IPS-18a (cell line): Measurements from ENCODE around the gene MXRA8.

Source experiments
- H3K27ac ChIP-seq: one replicate; pipeline ENCODE4 v1.5.1; 2013; ENCODE audit warnings: low read length
- H3K27me3 ChIP-seq: one replicate; pipeline ENCODE4 v1.6.1; 2013; ENCODE audit warnings: mild to moderate bottlenecking, low read length; ENCODE audit not compliant: control insufficient read depth, insufficient read depth
- H3K36me3 ChIP-seq: one replicate; pipeline ENCODE4 v1.6.1; 2013; ENCODE audit warnings: low read depth, low read length; ENCODE audit not compliant: control insufficient read depth
- H3K4me1 ChIP-seq: one replicate; pipeline ENCODE4 v1.6.1; 2013; ENCODE audit warnings: low read depth, low read length; ENCODE audit not compliant: control insufficient read depth
- H3K4me3 ChIP-seq: one replicate; pipeline ENCODE4 v1.5.1; 2013; ENCODE audit warnings: low read length
- H3K9ac ChIP-seq: one replicate; pipeline ENCODE4 v1.6.1; 2013; ENCODE audit warnings: mild to moderate bottlenecking, low read length, moderate library complexity
- H3K9me3 ChIP-seq: one replicate; pipeline ENCODE4 v1.6.1; 2013; ENCODE audit warnings: low read depth, low read length; ENCODE audit not compliant: control insufficient read depth

The MXRA8 gene

GRCh38 chr1:1345384-1345783, 13.0 kb downstream of the MXRA8 start:
- H3K9ac ChIP-seq, result no peak overlapping the region
- H3K27ac ChIP-seq, result no peak overlapping the region
- no peaks in the 10 kb centered on the region for H3K9me3 ChIP-seq
- no peaks in the 10 kb centered on the region for H3K27me3 ChIP-seq
- peaks cover 4% of the 10 kb centered on the region for H3K36me3 ChIP-seq
- peaks cover 10% of the 10 kb centered on the region for H3K4me1 ChIP-seq
- H3K4me3 ChIP-seq, result no peak overlapping the region

- H3K4me1 ChIP-seq, result peaks cover 10% of the 10 kb centered on the region
- H3K27me3 ChIP-seq, result no peaks in the 10 kb centered on the region
- H3K9ac ChIP-seq, result no peak overlapping the region
- no peak overlapping the region for H3K27ac ChIP-seq
- H3K9me3 ChIP-seq, result no peaks in the 10 kb centered on the region
- H3K4me3 ChIP-seq, result no peak overlapping the region
- H3K36me3 ChIP-seq, result peaks cover 4% of the 10 kb centered on the region
These were observed 13.5 kb downstream of the MXRA8 start for GRCh38 chr1:1344655-1345361.

- peaks cover 5% of the 10 kb centered on the region for H3K36me3 ChIP-seq
- H3K9me3 ChIP-seq, result no peaks in the 10 kb centered on the region
- peaks cover 10% of the 10 kb centered on the region for H3K4me1 ChIP-seq
- no peaks in the 10 kb centered on the region for H3K27me3 ChIP-seq
- no peak overlapping the region for H3K9ac ChIP-seq
- no peak overlapping the region for H3K4me3 ChIP-seq
- H3K27ac ChIP-seq, result no peak overlapping the region
These were observed 14.4 kb downstream of the MXRA8 start for GRCh38 chr1:1343811-1344421.

GRCh38 chr1:1342584-1343115, 15.7 kb downstream of the MXRA8 start:
- Histone ChIP-seq H3K4me1 (peaks cover 5% of the 10 kb centered on the region), H3K27ac (no peak overlapping the region), H3K9me3 (no peaks in the 10 kb centered on the region), H3K9ac (no peak overlapping the region), H3K27me3 (no peaks in the 10 kb centered on the region), H3K4me3 (no peak overlapping the region), H3K36me3 (peaks cover 6% of the 10 kb centered on the region)

GRCh38 chr1:1342061-1342562, 16.2 kb downstream of the MXRA8 start:
- H3K9ac ChIP-seq, result no peak overlapping the region

GRCh38 chr1:1341549-1342021, 16.8 kb downstream of the MXRA8 start:
- Histone ChIP-seq H3K9me3 (no peaks in the 10 kb centered on the region), H3K9ac (no peak overlapping the region), H3K4me1 (no peaks in the 10 kb centered on the region), H3K27me3 (no peaks in the 10 kb centered on the region), H3K4me3 (no peak overlapping the region), H3K27ac (no peak overlapping the region), H3K36me3 (peaks cover 6% of the 10 kb centered on the region)

More at GRCh38 chr1:1342061-1342562, 16.2 kb downstream of the MXRA8 start:
- Histone ChIP-seq H3K9me3 (no peaks in the 10 kb centered on the region), H3K36me3 (peaks cover 6% of the 10 kb centered on the region), H3K27ac (no peak overlapping the region), H3K27me3 (no peaks in the 10 kb centered on the region), H3K4me1 (no peaks in the 10 kb centered on the region), H3K4me3 (no peak overlapping the region)

GRCh38 chr1:1340791-1341548, 17.4 kb downstream of the MXRA8 start:
- Histone ChIP-seq H3K4me1 (no peaks in the 10 kb centered on the region), H3K27me3 (no peaks in the 10 kb centered on the region), H3K36me3 (peaks cover 6% of the 10 kb centered on the region), H3K4me3 (no peak overlapping the region), H3K9me3 (no peaks in the 10 kb centered on the region), H3K27ac (no peak overlapping the region), H3K9ac (no peak overlapping the region)

- Histone ChIP-seq H3K9me3 (no peaks in the 10 kb centered on the region), H3K4me3 (no peak overlapping the region), H3K36me3 (peaks cover 6% of the 10 kb centered on the region), H3K4me1 (no peaks in the 10 kb centered on the region), H3K27ac (no peak overlapping the region), H3K27me3 (no peaks in the 10 kb centered on the region), H3K9ac (no peak overlapping the region)
These were observed 18.2 kb downstream of the MXRA8 start for GRCh38 chr1:1340185-1340584.

- no peak overlapping the region for H3K4me3 ChIP-seq
- peaks cover 6% of the 10 kb centered on the region for H3K36me3 ChIP-seq
- no peak overlapping the region for H3K27ac ChIP-seq
- H3K27me3 ChIP-seq, result no peaks in the 10 kb centered on the region
- H3K9me3 ChIP-seq, result no peaks in the 10 kb centered on the region
- no peak overlapping the region for H3K9ac ChIP-seq
- no peaks in the 10 kb centered on the region for H3K4me1 ChIP-seq
These were observed 20.1 kb downstream of the MXRA8 start for GRCh38 chr1:1338278-1338677.

GRCh38 chr1:1337793-1338147, 20.6 kb downstream of the MXRA8 start:
- Histone ChIP-seq H3K27me3 (no peaks in the 10 kb centered on the region), H3K9me3 (no peaks in the 10 kb centered on the region), H3K36me3 (peaks cover 6% of the 10 kb centered on the region), H3K4me3 (no peak overlapping the region), H3K9ac (no peak overlapping the region), H3K27ac (no peak overlapping the region), H3K4me1 (no peaks in the 10 kb centered on the region)

GRCh38 chr1:1336931-1337792, 21.2 kb downstream of the MXRA8 start:
- H3K4me3 ChIP-seq, result no peak overlapping the region
- H3K9ac ChIP-seq, result no peak overlapping the region
- no peak overlapping the region for H3K27ac ChIP-seq
- no peaks in the 10 kb centered on the region for H3K9me3 ChIP-seq
- no peaks in the 10 kb centered on the region for H3K27me3 ChIP-seq
- no peaks in the 10 kb centered on the region for H3K4me1 ChIP-seq
- peaks cover 6% of the 10 kb centered on the region for H3K36me3 ChIP-seq
